ENCODE measurements around the gene GIPC3.
A peak's percentile ranks its signal among the peaks of the same experiment; 100 is the strongest.
"Not testable (repeated sequence)": the region's sequence is repeated elsewhere in the genome, so short reads cannot be mapped to it uniquely, and the experiment has no call there.

GIPC3 gene

GRCh38 chr19:3576696-3577443 is 8.4 kb upstream of the GIPC3 start:
- DNase-seq, result no peak

- DNase-seq, result no peak
These were observed 7.4 kb upstream of the GIPC3 start for GRCh38 chr19:3577723-3578344.

- DNase-seq, result no peak
These were observed 6.9 kb upstream of the GIPC3 start for GRCh38 chr19:3578390-3578789.

- no peak for DNase-seq
These were observed 4.9 kb upstream of the GIPC3 start for GRCh38 chr19:3580156-3580934.

- DNase-seq, result not testable (repeated sequence)
These were observed 3.5 kb upstream of the GIPC3 start for GRCh38 chr19:3581792-3582191.

GRCh38 chr19:3584036-3584802 is 1.1 kb upstream of the GIPC3 start:
- not testable (repeated sequence) for DNase-seq

GRCh38 chr19:3586127-3586626 is 899 bp downstream of the GIPC3 start:
- peak; percentile 56 for DNase-seq

GRCh38 chr19:3586707-3587346 is 1.5 kb downstream of the GIPC3 start:
- no peak for DNase-seq

GRCh38 chr19:3589439-3589838 is 4.2 kb downstream of the GIPC3 start:
- DNase-seq, result no peak

- no peak for DNase-seq
These were observed 4.7 kb downstream of the GIPC3 start for GRCh38 chr19:3589949-3590348.

GRCh38 chr19:3590991-3591659 is 5.8 kb downstream of the GIPC3 start:
- no peak for DNase-seq

GRCh38 chr19:3591876-3592613 is 6.8 kb downstream of the GIPC3 start:
- DNase-seq, result no peak

GRCh38 chr19:3593156-3593555 is 7.9 kb downstream of the GIPC3 start:
- DNase-seq, result no peak

GRCh38 chr19:3595521-3596061 is 10.3 kb downstream of the GIPC3 start:
- DNase-seq, result no peak

- DNase-seq, result no peak
These were observed 14.5 kb downstream of the GIPC3 start for GRCh38 chr19:3599776-3600187.

- DNase-seq, result no peak
These were observed 15.7 kb downstream of the GIPC3 start for GRCh38 chr19:3601021-3601420.

- DNase-seq, result no peak
These were observed 18.0 kb downstream of the GIPC3 start for GRCh38 chr19:3603121-3603811.

GRCh38 chr19:3604227-3604986 is 19.1 kb downstream of the GIPC3 start:
- DNase-seq, result no peak

GRCh38 chr19:3604987-3605343 is 19.7 kb downstream of the GIPC3 start:
- DNase-seq, result no peak

Data from stimulated activated CD4-positive, alpha-beta T cell treated with anti-CD3 and anti-CD28 coated beads, Interleukin-4, amount 100 ng/mL, for 1 hour (primary cell).